B cell (primary cell): Measurements from ENCODE around the gene CYP2A6. TPM values are rescaled to one million over a fixed set of nuclear protein-coding genes. Genes with fewer than 3 reads are reported as not detected.
"Not testable (repeated sequence)": the region's sequence is repeated elsewhere in the genome, so short reads cannot be mapped to it uniquely, and the experiment has no call there.

Experiments used
- ATAC-seq: fragments of 200-7000 bp; cut with Tn5 transposase; one replicate; pipeline ENCODE4 v1.10.0; 2021; ENCODE audit warnings: low read depth, mild to moderate bottlenecking, moderate number of reproducible peaks, moderate library complexity
- CTCF ChIA-PET: fragments of 350-600 bp; sonication (Branson Sonifier 250); formaldehyde crosslinking; loops from one replicate; lab custom pipeline; 2021; ENCODE audit warnings: antibody characterized with exemption, inconsistent platforms; lab: Charles Lee
- POLR2A ChIA-PET: fragments of 350-600 bp; sonication (Branson Sonifier 250); formaldehyde crosslinking; loops from one replicate; lab custom pipeline; 2021; ENCODE audit warnings: antibody characterized with exemption; lab: Charles Lee
- DNase-seq: peaks from one replicate; pipeline ENCODE4 v3.0.0; 2013
- H2AFZ ChIP-seq: 2 replicates; pipeline ENCODE4 v1.6.1; 2012; ENCODE audit warnings: mild to moderate bottlenecking, low read depth, low read length; ENCODE audit not compliant: insufficient read depth, poor library complexity, severe bottlenecking
- H3K27ac ChIP-seq, 2 donors: 1 replicate in 1 of 2; 2 replicates in 1 of 2; pipeline ENCODE4 v1.5.1; 2012 to 2013; ENCODE audit warnings: low read length in 2 of 2, mild to moderate bottlenecking in 2 of 2, moderate library complexity in 1 of 2
- H3K27me3 ChIP-seq, 4 experiments: fragments of 200-600 bp in 1 of 4; sonication (generic) in 1 of 4; replicated peaks in 1 of 4; 1 replicate in 2 of 4; 2 replicates in 2 of 4; pipeline versions ENCODE4 v1.6.1 to v1.7.0; 2013 to 2016; ENCODE audit warnings: low read length in 3 of 4, mild to moderate bottlenecking in 2 of 4, mixed read lengths in 1 of 4, moderate library complexity in 1 of 4; ENCODE audit not compliant: insufficient read depth in 4 of 4, control insufficient read depth in 3 of 4; ENCODE audit errors: control extremely low read depth in 1 of 4
- H3K36me3 ChIP-seq, 2 experiments: replicated peaks in 1 of 2; 1 replicate in 1 of 2; 2 replicates in 1 of 2; pipeline versions ENCODE4 v1.6.1 to v1.7.1; 2013; ENCODE audit warnings: low read length in 1 of 2; ENCODE audit not compliant: insufficient read depth in 2 of 2, control insufficient read depth in 1 of 2; ENCODE audit errors: control extremely low read depth in 1 of 2, extremely low read depth in 1 of 2
- H3K4me1 ChIP-seq, 2 donors: fragments of 200-600 bp in 1 of 2; sonication (generic) in 1 of 2; 1 replicate in 1 of 2; 2 replicates in 1 of 2; pipeline versions ENCODE4 v1.5.1 to v1.6.1; 2013 to 2017; ENCODE audit warnings: low read length in 2 of 2; ENCODE audit not compliant: control insufficient read depth in 2 of 2, insufficient read depth in 2 of 2
- H3K4me2 ChIP-seq: replicated peaks from 2 replicates; pipeline ENCODE3; 2012; ENCODE audit warnings: mild to moderate bottlenecking, low read depth, low read length; ENCODE audit not compliant: poor library complexity, severe bottlenecking
- H3K4me3 ChIP-seq, 5 experiments: fragments of 200-600 bp in 1 of 5; sonication (generic) in 1 of 5; 1 replicate in 3 of 5; 2 replicates in 2 of 5; pipeline versions ENCODE4 v1.5.1 to v1.7.0; 2011 to 2016; ENCODE audit warnings: low read length in 4 of 5, mild to moderate bottlenecking in 4 of 5, low read depth in 2 of 5, control low read depth in 1 of 5, moderate library complexity in 1 of 5; ENCODE audit not compliant: insufficient read depth in 1 of 5; ENCODE audit errors: control extremely low read depth in 1 of 5, extremely low read depth in 1 of 5
- H3K79me2 ChIP-seq: fragments of 200-600 bp; sonication (generic); one replicate; pipeline ENCODE4 v1.6.0; 2016; ENCODE audit warnings: low read length; ENCODE audit not compliant: control insufficient read depth, insufficient read depth
- H3K9ac ChIP-seq: fragments of 200-600 bp; sonication (generic); 2 replicates; pipeline ENCODE4 v1.6.1; 2017; ENCODE audit warnings: mild to moderate bottlenecking, low read length, moderate library complexity
- H3K9me3 ChIP-seq, 3 donors: one replicate each; pipeline versions ENCODE4 v1.6.1 to v1.7.1; 2013; ENCODE audit warnings: low read length in 2 of 3; ENCODE audit not compliant: control insufficient read depth in 2 of 3, insufficient read depth in 1 of 3; ENCODE audit errors: control extremely low read depth in 1 of 3
- H4K20me1 ChIP-seq: 2 replicates; pipeline ENCODE4 v1.6.0; 2012; ENCODE audit warnings: mild to moderate bottlenecking, low read length; ENCODE audit not compliant: insufficient read depth, control insufficient read depth, poor library complexity, severe bottlenecking
- H3K27ac Mint-ChIP-seq: one replicate; pipeline ENCODE4 v1.8.0; 2021; ENCODE audit warnings: mixed read lengths
- H3K27me3 Mint-ChIP-seq: one replicate; pipeline ENCODE4 v1.8.0; 2021; ENCODE audit warnings: mixed read lengths
- H3K4me1 Mint-ChIP-seq: one replicate; pipeline ENCODE4 v1.8.0; 2021; ENCODE audit warnings: mixed read lengths
- H3K4me3 Mint-ChIP-seq: one replicate; pipeline ENCODE4 v1.8.0; 2021; ENCODE audit warnings: mixed read lengths
- H3K9me3 Mint-ChIP-seq: one replicate; pipeline ENCODE4 v1.8.0; 2022; ENCODE audit warnings: mixed read lengths; ENCODE audit not compliant: insufficient read depth
- WGBS: methylation state at CpG from one replicate; pipeline ENCODE4 v1.1.5; 2013; ENCODE audit warnings: missing lambda C conversion rate; ENCODE audit not compliant: insufficient coverage; 5-methylcytosine and 5-hydroxymethylcytosine counted together
- intact Hi-C: fragments of 100-400 bp; cut with micrococcal nuclease; formaldehyde crosslinking; loops from one replicate; pipeline ENCODE4 v1.10.0; 2022
- polyA plus RNA-seq: library from polyadenylated mRNA; depleted of rRNA; stranded (reverse); fragments of >200 nt; gene quantifications from 2 replicates; pipeline ENCODE4 v1.2.3, GENCODE V29; 2012
- total RNA-seq, 2 donors: library from RNA; stranded (reverse); fragments of 120-200 nt in 1 of 2; gene quantifications; 1 replicate in 1 of 2; 2 replicates in 1 of 2; pipeline versions ENCODE4 v1.2.3 to v1.2.4, GENCODE V29; 2013 to 2022

Gene CYP2A6
- total and polyA plus RNA-seq, 2 donors (not counting 1 experiment from before 2014, with no cell fraction given) = not detected

GRCh38 chr19:40826312-40826698, 23.9 kb downstream of the CYP2A6 start:
- intact Hi-C loops, H3K4me3 Mint-ChIP-seq, ATAC-seq, H3K4me3 ChIP-seq, H3K27me3 ChIP-seq, DNase-seq, H4K20me1 ChIP-seq, H3K27me3 Mint-ChIP-seq, H3K36me3 ChIP-seq, H3K79me2 ChIP-seq, H3K27ac Mint-ChIP-seq, H3K9me3 Mint-ChIP-seq, POLR2A ChIA-PET, H3K27ac ChIP-seq, CTCF ChIA-PET, H3K4me2 ChIP-seq, H3K9me3 ChIP-seq, H3K4me1 ChIP-seq, H3K9ac ChIP-seq, H2AFZ ChIP-seq: not testable (repeated sequence)
- peaks cover 12% of the 10 kb centered on the region for H3K4me1 Mint-ChIP-seq
- 97% methylated on average over 4 of the region's 14 CpGs for WGBS

DNA sequence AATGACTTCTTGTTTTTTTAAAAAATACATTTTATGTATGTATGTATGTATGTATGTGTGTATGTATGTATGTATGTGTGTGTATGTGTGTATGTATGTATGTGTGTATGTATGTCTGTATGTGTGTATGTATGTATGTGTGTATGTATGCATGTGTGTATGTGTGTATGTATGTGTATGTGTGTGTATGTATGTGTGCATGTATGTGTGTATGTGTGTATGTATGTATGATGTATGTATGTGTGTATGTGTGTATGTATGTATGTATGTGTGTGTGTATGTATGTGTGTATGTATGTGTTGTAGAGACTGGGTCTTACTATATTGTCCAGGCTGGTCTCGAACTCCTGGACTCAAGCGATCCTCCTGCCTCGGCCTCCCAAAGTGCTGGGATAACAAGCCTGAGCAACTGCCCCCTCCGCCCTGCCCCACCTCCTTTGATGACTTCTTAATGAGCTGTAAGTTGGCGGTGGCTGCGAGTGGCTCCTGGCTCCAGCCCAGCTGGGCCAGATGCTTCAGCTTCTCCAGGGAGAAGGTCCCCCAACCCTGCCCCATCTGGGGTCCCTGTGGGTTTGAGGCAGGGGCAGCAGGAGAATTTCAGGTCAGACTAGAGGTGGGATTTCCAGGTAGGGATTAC, 24.7 kb downstream of the CYP2A6 start:
- H3K4me3 Mint-ChIP-seq, H3K27ac Mint-ChIP-seq, H3K9me3 Mint-ChIP-seq, H3K9me3 ChIP-seq, ATAC-seq, H3K4me1 ChIP-seq, H2AFZ ChIP-seq, H4K20me1 ChIP-seq, POLR2A ChIA-PET, H3K36me3 ChIP-seq, H3K9ac ChIP-seq, intact Hi-C loops, H3K79me2 ChIP-seq, H3K27me3 ChIP-seq, H3K27ac ChIP-seq, H3K4me2 ChIP-seq, DNase-seq, CTCF ChIA-PET, H3K4me3 ChIP-seq, H3K27me3 Mint-ChIP-seq: not testable (repeated sequence)
- no CpG with 5 or more reads among the region's 6 CpGs for WGBS
- H3K4me1 Mint-ChIP-seq = peaks cover 12% of the 10 kb centered on the region

GRCh38 chr19:40824916-40825315, 25.3 kb downstream of the CYP2A6 start:
- 84% methylated on average over 12 of the region's 16 CpGs for WGBS
- H3K27me3 Mint-ChIP-seq, H3K27me3 ChIP-seq, H3K79me2 ChIP-seq, H4K20me1 ChIP-seq, H3K4me1 ChIP-seq, H3K9me3 Mint-ChIP-seq, H3K9me3 ChIP-seq, H3K27ac ChIP-seq, POLR2A ChIA-PET, H3K36me3 ChIP-seq, H3K9ac ChIP-seq, DNase-seq, intact Hi-C loops, H3K4me3 Mint-ChIP-seq, ATAC-seq, H3K4me3 ChIP-seq, H3K27ac Mint-ChIP-seq, CTCF ChIA-PET, H3K4me2 ChIP-seq, H2AFZ ChIP-seq: not testable (repeated sequence)
- H3K4me1 Mint-ChIP-seq = peaks cover 12% of the 10 kb centered on the region

DNA sequence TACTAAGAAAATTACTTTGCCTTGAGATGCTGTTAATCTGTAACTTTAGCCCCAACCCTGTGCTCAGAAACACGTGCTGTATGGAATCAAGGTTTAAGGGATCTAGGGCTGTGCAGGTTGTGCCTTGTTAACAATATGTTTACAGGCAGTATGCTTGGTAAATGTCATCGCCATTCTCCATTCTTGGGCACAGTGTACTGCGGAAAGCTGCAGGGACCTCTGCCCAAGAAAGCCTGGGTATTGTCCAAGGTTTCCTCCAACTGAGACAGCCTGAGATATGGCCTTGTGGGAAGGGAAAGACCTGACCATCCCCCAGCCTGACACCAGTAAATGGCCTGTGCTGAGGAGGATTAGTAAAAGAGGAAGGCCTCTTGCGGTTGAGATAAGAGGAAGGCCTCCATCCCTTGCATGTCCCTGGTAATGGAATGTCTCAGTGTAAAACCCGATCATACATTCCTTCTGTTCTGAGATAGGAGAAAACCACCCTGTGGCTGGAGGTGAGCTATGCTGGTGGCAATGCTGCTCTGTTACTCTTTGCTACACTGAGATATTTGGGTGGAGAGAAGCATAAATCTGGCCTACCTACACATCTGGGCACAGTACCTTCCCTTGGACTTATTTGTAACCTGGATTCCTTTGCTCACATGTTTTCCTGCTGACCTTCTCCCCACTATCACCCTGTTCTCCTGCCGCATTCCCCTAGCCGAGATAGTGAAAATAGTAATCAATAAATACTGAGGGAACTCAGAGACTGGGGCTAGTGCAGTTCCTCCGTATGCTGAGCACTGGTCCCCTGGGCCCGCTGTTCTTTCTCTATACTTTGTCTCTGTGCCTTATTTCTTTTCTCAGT, 27.3 kb downstream of the CYP2A6 start:
- H4K20me1 ChIP-seq, H3K36me3 ChIP-seq, intact Hi-C loops, H3K4me3 Mint-ChIP-seq, CTCF ChIA-PET, H3K27me3 ChIP-seq, H2AFZ ChIP-seq, H3K27me3 Mint-ChIP-seq, H3K9ac ChIP-seq, ATAC-seq, H3K9me3 ChIP-seq, H3K9me3 Mint-ChIP-seq, H3K79me2 ChIP-seq, POLR2A ChIA-PET, H3K4me2 ChIP-seq, H3K4me3 ChIP-seq, H3K27ac ChIP-seq: not testable (repeated sequence)
- WGBS = 44% methylated on average over 5 of the region's 9 CpGs
- Mint-ChIP-seq H3K4me1 (peaks cover 26% of the 10 kb centered on the region), H3K27ac (peak overlapping the region; percentile 41)
- peak; percentile 31 for DNase-seq
- peaks cover 14 to 28% of the 10 kb centered on the region in 2 donors for H3K4me1 ChIP-seq
